SK-N-SH treated with all-trans-retinoic acid at 6 μM for 48 hours (cell line): Measurements from ENCODE around the gene NUP210.

Source experiments
- ATAC-seq: fragments of 200-7000 bp; cut with Tn5 transposase; 3 replicates; pipeline ENCODE4 v1.9.1; 2020; ENCODE audit warnings: mild to moderate bottlenecking, moderate library complexity
- ARNTL ChIP-seq: fragments of 450-650 bp; formaldehyde crosslinking; IDR thresholded peaks from 2 replicates; pipeline ENCODE4 v1.5.0; 2020; ENCODE audit warnings: low read depth, mild to moderate bottlenecking, moderate library complexity, borderline replicate concordance
- BACH2 ChIP-seq: fragments of 250-450 bp; sonication (Bioruptor Pico); IDR thresholded peaks from 2 replicates; pipeline ENCODE4 v1.9.0; 2021; ENCODE audit warnings: mild to moderate bottlenecking, borderline replicate concordance
- CSDC2 ChIP-seq: fragments of 250-450 bp; sonication (Bioruptor Pico); IDR thresholded peaks from 2 replicates; pipeline ENCODE4 v1.5.0; 2020; ENCODE audit warnings: mild to moderate bottlenecking, moderate library complexity
- CSRNP3 ChIP-seq: fragments of 250-450 bp; sonication (Bioruptor Pico); IDR thresholded peaks from 2 replicates; pipeline ENCODE4 v1.5.1; 2021; ENCODE audit warnings: mild to moderate bottlenecking, moderate library complexity
- GLIS3 ChIP-seq: fragments of 250-450 bp; sonication (Bioruptor Pico); IDR thresholded peaks from 2 replicates; pipeline ENCODE4 v1.5.0; 2020; ENCODE audit warnings: mild to moderate bottlenecking, moderate library complexity
- OSR1 ChIP-seq: fragments of 250-450 bp; sonication (Bioruptor Pico); IDR thresholded peaks from 2 replicates; pipeline ENCODE4 v1.8.0; 2022; ENCODE audit warnings: moderate library complexity, mild to moderate bottlenecking, inconsistent platforms
- PATZ1 ChIP-seq: fragments of 250-450 bp; sonication (Bioruptor Pico); IDR thresholded peaks from 2 replicates; pipeline ENCODE4 v1.8.0; 2020; ENCODE audit warnings: mild to moderate bottlenecking, moderate library complexity, borderline replicate concordance
- POU6F1 ChIP-seq: fragments of 250-450 bp; sonication (Bioruptor Pico); IDR thresholded peaks from 2 replicates; pipeline ENCODE4 v1.8.0; 2021; ENCODE audit warnings: low read depth, mild to moderate bottlenecking, moderate library complexity, borderline replicate concordance
- PPARA ChIP-seq: fragments of 250-450 bp; sonication (Bioruptor Pico); IDR thresholded peaks from 2 replicates; pipeline ENCODE4 v1.5.0; 2020; ENCODE audit warnings: mild to moderate bottlenecking, borderline replicate concordance
- RARB ChIP-seq: fragments of 250-450 bp; sonication (Bioruptor Pico); IDR thresholded peaks from 2 replicates; pipeline ENCODE4 v1.8.0; 2021; ENCODE audit warnings: mild to moderate bottlenecking, moderate library complexity
- SNAI2 ChIP-seq: fragments of 250-450 bp; sonication (Bioruptor Pico); IDR thresholded peaks from 2 replicates; pipeline ENCODE4 v1.5.0; 2020; ENCODE audit warnings: mild to moderate bottlenecking, moderate library complexity
- TCF4 ChIP-seq: fragments of 250-450 bp; sonication (Bioruptor Pico); IDR thresholded peaks from 2 replicates; pipeline ENCODE4 v1.8.0; 2021; ENCODE audit warnings: mild to moderate bottlenecking, moderate library complexity, borderline replicate concordance
- TOX ChIP-seq: fragments of 250-450 bp; sonication (Bioruptor Pico); IDR thresholded peaks from 2 replicates; pipeline ENCODE4 v1.8.0; 2021; ENCODE audit warnings: mild to moderate bottlenecking, moderate library complexity, borderline replicate concordance
- TSHZ2 ChIP-seq: fragments of 250-450 bp; sonication (Bioruptor Pico); IDR thresholded peaks from 2 replicates; pipeline ENCODE4 v1.5.0; 2020; ENCODE audit warnings: mild to moderate bottlenecking, moderate library complexity
- ZC3H10 ChIP-seq: fragments of 250-450 bp; sonication (Bioruptor Pico); IDR thresholded peaks from 2 replicates; pipeline ENCODE4 v1.5.1; 2021; ENCODE audit warnings: mild to moderate bottlenecking, moderate library complexity
- ZFP3 ChIP-seq: fragments of 250-450 bp; sonication (Bioruptor Pico); IDR thresholded peaks from 2 replicates; pipeline ENCODE4 v1.5.0; 2020; ENCODE audit warnings: mild to moderate bottlenecking, moderate library complexity
- ZNF565 ChIP-seq: fragments of 450-650 bp; formaldehyde crosslinking; conservative IDR thresholded peaks from 2 replicates; pipeline ENCODE4 v1.5.0; 2020; ENCODE audit warnings: low read depth, mild to moderate bottlenecking, moderate library complexity
- ZNF70 ChIP-seq: fragments of 450-650 bp; formaldehyde crosslinking; IDR thresholded peaks from 2 replicates; pipeline ENCODE4 v1.5.0; 2020; ENCODE audit warnings: mild to moderate bottlenecking, moderate library complexity
- ZNF8 ChIP-seq: fragments of 450-650 bp; formaldehyde crosslinking; IDR thresholded peaks from 2 replicates; pipeline ENCODE4 v1.5.0; 2020; ENCODE audit warnings: mild to moderate bottlenecking, moderate library complexity

Gene NUP210

GRCh38 chr3:13462125-13462629 is 42.1 kb upstream of the NUP210 start:
- ATAC-seq: no peak
- TF ChIP-seq ZNF70 (CRISPR knock-in tag) (no peak), ZNF8 (no peak), PATZ1 (CRISPR knock-in tag) (no peak), BACH2 (CRISPR knock-in tag) (no peak), TOX (CRISPR knock-in tag) (no peak), RARB (CRISPR knock-in tag) (no peak), TCF4 (CRISPR knock-in tag) (no peak), OSR1 (no peak), SNAI2 (CRISPR knock-in tag) (no peak)

- TF ChIP-seq RARB (CRISPR knock-in tag): no peak
- no peak for TF ChIP-seq BACH2 (CRISPR knock-in tag)
- TF ChIP-seq ZC3H10 (CRISPR knock-in tag): no peak
- TF ChIP-seq CSRNP3 (CRISPR knock-in tag): no peak
- TF ChIP-seq POU6F1: no peak
- TF ChIP-seq, all 23 proteins: peak for 0
- ATAC-seq: peak; percentile 76
Measured at GRCh38 chr3:13461169-13462124, 41.3 kb upstream of the NUP210 start.

GRCh38 chr3:13460341-13460736 is 40.2 kb upstream of the NUP210 start:
- TF ChIP-seq ZNF565 (CRISPR knock-in tag): no peak
- no peak for TF ChIP-seq CSRNP3 (CRISPR knock-in tag)
- no peak for TF ChIP-seq PATZ1 (CRISPR knock-in tag)
- TF ChIP-seq GLIS3 (CRISPR knock-in tag): no peak
- TF ChIP-seq PPARA (CRISPR knock-in tag): no peak
- TF ChIP-seq OSR1: no peak
- no peak for TF ChIP-seq TSHZ2
- TF ChIP-seq TOX (CRISPR knock-in tag): no peak
- TF ChIP-seq ZFP3 (CRISPR knock-in tag): no peak
- TF ChIP-seq POU6F1: no peak
- no peak for TF ChIP-seq SNAI2 (CRISPR knock-in tag)
- no peak for TF ChIP-seq CSDC2
- no peak for TF ChIP-seq ARNTL (CRISPR knock-in tag)
- ATAC-seq: no peak
